ENCODE data around the gene SNX14. TPM values are rescaled to one million over a fixed set of nuclear protein-coding genes. Genes with fewer than 3 reads are reported as not detected.
"Not testable (repeated sequence)": the region's sequence is repeated elsewhere in the genome, so short reads cannot be mapped to it uniquely, and the experiment has no call there.

The SNX14 gene
- total RNA-seq, 2 donors from 2014 or later, result 41.8 to 68.6 TPM

DNA sequence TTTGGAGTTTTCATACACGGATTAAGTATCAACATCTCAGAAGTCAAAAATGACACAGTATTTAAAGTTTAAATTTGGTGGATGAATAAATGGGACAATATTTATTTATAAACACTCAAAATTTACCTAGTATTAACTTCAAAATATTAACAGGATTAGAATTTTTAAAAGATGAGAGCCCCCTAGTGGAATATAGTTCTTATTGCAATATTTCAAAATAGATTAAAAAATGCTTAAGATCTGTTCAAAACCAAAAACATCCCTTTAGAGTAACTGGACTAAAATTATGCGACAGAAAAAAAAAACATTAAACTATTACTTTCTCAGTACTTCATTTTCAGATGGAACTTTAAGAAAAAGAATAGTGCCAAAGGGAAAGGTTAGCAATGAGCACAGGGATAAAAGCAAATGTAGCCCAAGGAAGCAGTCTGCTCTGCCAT lies 56.6 kb downstream of the SNX14 start:
- ATAC-seq (no peak), DNase-seq (no peak)
- H3K27ac ChIP-seq, result no peak overlapping the region
- no peaks in the 10 kb centered on the region for H3K9me3 ChIP-seq
- peaks cover 0 to 6% of the 10 kb centered on the region in 2 donors for H3K36me3 ChIP-seq (replicated peaks in 1 of 2; ENCODE audit: insufficient read depth in 1 of 2, low read depth in 2 of 2)
- WGBS, 2 donors, result 27 to 30% methylated on average over 2 of the region's 2 CpGs
- TF ChIP-seq, protein P1, sequence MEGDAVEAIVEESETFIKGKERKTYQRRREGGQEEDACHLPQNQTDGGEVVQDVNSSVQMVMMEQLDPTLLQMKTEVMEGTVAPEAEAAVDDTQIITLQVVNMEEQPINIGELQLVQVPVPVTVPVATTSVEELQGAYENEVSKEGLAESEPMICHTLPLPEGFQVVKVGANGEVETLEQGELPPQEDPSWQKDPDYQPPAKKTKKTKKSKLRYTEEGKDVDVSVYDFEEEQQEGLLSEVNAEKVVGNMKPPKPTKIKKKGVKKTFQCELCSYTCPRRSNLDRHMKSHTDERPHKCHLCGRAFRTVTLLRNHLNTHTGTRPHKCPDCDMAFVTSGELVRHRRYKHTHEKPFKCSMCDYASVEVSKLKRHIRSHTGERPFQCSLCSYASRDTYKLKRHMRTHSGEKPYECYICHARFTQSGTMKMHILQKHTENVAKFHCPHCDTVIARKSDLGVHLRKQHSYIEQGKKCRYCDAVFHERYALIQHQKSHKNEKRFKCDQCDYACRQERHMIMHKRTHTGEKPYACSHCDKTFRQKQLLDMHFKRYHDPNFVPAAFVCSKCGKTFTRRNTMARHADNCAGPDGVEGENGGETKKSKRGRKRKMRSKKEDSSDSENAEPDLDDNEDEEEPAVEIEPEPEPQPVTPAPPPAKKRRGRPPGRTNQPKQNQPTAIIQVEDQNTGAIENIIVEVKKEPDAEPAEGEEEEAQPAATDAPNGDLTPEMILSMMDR (IDR thresholded peaks at IDR 0.05), result peak in 6 of 7 experiments; percentile 14 to 77 (median 46)
- TF ChIP-seq POLR2A (IDR thresholded peaks at IDR 0.05), result no peak
- H3K27me3 ChIP-seq, result no peaks in the 10 kb centered on the region
- no peak overlapping the region for H3K4me3 ChIP-seq
- intact Hi-C loops (cut with DNase I), result no loop called here
- H3K4me1 ChIP-seq, result no peaks in the 10 kb centered on the region

GRCh38 chr6:85524281-85524680 lies 69.4 kb downstream of the SNX14 start:
- DNase-seq; H3K9me3 ChIP-seq; intact Hi-C loops (cut with DNase I); H3K4me3 ChIP-seq; ATAC-seq; H3K36me3 ChIP-seq (replicated peaks in 1 of 2; ENCODE audit: insufficient read depth in 1 of 2, low read depth in 2 of 2); H3K27me3 ChIP-seq; H3K27ac ChIP-seq; H3K4me1 ChIP-seq: not testable (repeated sequence)
- WGBS, 2 donors, result 78 to 93% methylated on average over 2 of the region's 2 CpGs

DNA sequence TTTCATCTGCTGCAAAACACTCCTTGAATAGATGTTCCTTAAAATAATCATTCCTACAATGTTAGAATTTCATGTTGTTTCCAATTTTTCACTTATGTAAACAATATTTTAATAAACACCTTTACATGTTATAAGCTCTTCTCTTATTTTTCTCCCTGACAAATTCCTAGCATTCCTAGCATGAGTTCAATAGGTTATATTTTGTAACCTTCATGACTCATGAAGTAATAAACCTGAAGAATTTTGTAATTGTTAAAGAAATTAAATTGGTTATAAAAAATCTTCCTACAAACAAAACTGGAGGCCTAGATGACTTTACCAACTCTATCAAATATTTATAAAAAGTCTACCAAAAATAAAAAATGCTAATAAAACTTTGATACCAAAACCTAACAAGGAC lies 77.5 kb downstream of the SNX14 start:
- DNase-seq (no peak), ATAC-seq (no peak)
- H3K27ac ChIP-seq, result no peak overlapping the region
- no peaks in the 10 kb centered on the region for H3K9me3 ChIP-seq
- no peaks in the 10 kb centered on the region for H3K4me1 ChIP-seq
- no peaks in the 10 kb centered on the region for H3K27me3 ChIP-seq
- TF ChIP-seq, protein P1 (IDR thresholded peaks at IDR 0.05), result no peak
- TF ChIP-seq POLR2A (IDR thresholded peaks at IDR 0.05), result no peak
- H3K4me3 ChIP-seq, result no peak overlapping the region
- H3K36me3 ChIP-seq (replicated peaks in 1 of 2; ENCODE audit: insufficient read depth in 1 of 2, low read depth in 2 of 2), result peaks cover 5 to 18% of the 10 kb centered on the region in 2 donors
- intact Hi-C loops (cut with DNase I), result no loop called here

DNA sequence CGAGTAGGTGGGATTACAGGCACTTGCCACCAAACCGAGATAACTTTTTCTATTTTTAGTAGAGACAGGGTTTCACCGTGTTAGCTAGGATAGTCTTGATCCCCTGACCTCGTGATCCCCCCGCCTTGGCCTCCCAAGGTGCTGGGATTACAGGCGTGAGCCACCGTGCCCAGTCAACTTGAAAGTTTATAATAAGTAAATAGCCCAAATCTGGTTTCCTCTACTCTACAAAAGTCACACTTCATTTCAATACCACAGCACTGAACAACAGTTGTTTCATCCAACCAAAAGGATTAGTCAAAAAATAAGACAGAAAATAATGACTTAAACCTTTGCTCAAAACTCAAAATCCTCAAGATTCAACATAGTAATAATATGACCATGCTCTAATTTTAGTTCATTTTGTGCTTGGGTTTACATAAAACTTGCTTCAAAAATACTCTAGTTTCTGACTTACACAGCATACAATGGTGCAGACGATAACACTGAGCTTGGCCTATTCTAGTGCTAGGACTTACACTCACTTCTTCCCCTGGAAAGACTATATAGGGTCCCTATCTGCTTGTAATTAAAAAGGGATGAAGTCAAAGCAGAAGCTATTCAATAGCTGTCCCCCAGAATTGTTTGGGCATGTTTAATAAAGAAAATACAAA lies 87.1 kb downstream of the SNX14 start:
- 89 to 91% methylated on average over 8 of the region's 8 CpGs for WGBS, 2 donors
- DNase-seq (no peak), ATAC-seq (no peak)
- peaks cover 0 to 9% of the 10 kb centered on the region in 2 donors for H3K36me3 ChIP-seq (replicated peaks in 1 of 2; ENCODE audit: insufficient read depth in 1 of 2, low read depth in 2 of 2)
- H3K27me3 ChIP-seq, result no peaks in the 10 kb centered on the region
- intact Hi-C loops (cut with DNase I), result no loop called here
- H3K4me3 ChIP-seq, result no peak overlapping the region
- no peak overlapping the region for H3K27ac ChIP-seq
- no peaks in the 10 kb centered on the region for H3K9me3 ChIP-seq
- TF ChIP-seq, protein P1 (IDR thresholded peaks at IDR 0.05), result no peak
- no peak for TF ChIP-seq POLR2A (IDR thresholded peaks at IDR 0.05)
- no peaks in the 10 kb centered on the region for H3K4me1 ChIP-seq

DNA sequence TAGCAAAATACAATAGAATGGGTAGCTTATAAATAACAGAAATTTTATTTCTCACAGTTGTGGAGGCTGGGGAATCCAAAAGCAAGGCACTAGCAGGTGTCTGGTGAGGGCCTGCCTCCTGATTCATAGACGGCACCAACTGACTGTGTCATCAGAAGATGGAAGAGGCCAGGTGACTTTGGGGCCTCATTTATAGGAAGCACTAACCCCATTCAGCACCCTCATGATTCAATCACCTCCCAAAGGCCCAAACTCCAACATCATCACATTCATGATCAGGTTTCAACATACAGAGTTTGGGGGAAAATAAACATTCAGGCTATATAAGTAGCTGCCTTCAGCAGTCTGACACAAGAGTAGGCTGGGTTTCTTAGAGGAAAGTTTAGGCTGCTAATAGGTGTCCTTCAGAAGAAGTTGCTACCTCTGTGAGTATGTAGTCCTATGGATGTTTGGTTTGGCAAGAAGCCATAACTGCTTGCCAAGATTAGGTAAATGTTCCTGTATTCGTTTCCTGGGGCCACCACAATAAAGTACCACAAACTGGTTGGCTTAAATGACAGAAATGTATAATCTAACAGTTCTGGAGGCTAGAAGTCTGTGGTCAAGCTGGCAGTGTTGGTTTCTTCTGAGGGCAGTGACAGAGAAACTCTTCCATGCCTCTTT lies 94.9 kb downstream of the SNX14 start:
- Histone ChIP-seq H3K4me1 (peaks cover 8% of the 10 kb centered on the region), H3K27me3 (no peaks in the 10 kb centered on the region), H3K4me3 (no peak overlapping the region), H3K27ac (no peak overlapping the region), H3K36me3 (replicated peaks in 1 of 2; ENCODE audit: insufficient read depth in 1 of 2, low read depth in 2 of 2) (no peaks in the 10 kb centered on the region), H3K9me3 (no peaks in the 10 kb centered on the region)
- DNase-seq, result peak in 3 of 4 donors; percentile 23 to 66 (median 59)
- peak; percentile 60 for ATAC-seq
- TF ChIP-seq, protein P1 (IDR thresholded peaks at IDR 0.05), result no peak
- TF ChIP-seq POLR2A (IDR thresholded peaks at IDR 0.05), result no peak
- intact Hi-C loops (cut with DNase I), result no loop called here
- WGBS, 2 donors, result 43 to 44% methylated on average over 2 of the region's 2 CpGs

All from body of pancreas (tissue), 4 donors.